ENCODE data around the gene ACSS1.

GRCh38 chr20:25011831-25012241 is 46.1 kb downstream of the ACSS1 start:
- TF ChIP-seq, protein P1, sequence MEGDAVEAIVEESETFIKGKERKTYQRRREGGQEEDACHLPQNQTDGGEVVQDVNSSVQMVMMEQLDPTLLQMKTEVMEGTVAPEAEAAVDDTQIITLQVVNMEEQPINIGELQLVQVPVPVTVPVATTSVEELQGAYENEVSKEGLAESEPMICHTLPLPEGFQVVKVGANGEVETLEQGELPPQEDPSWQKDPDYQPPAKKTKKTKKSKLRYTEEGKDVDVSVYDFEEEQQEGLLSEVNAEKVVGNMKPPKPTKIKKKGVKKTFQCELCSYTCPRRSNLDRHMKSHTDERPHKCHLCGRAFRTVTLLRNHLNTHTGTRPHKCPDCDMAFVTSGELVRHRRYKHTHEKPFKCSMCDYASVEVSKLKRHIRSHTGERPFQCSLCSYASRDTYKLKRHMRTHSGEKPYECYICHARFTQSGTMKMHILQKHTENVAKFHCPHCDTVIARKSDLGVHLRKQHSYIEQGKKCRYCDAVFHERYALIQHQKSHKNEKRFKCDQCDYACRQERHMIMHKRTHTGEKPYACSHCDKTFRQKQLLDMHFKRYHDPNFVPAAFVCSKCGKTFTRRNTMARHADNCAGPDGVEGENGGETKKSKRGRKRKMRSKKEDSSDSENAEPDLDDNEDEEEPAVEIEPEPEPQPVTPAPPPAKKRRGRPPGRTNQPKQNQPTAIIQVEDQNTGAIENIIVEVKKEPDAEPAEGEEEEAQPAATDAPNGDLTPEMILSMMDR (IDR thresholded peaks at IDR 0.05), result no peak
- TF ChIP-seq ZNF121 (CRISPR knock-in tag; IDR thresholded peaks at IDR 0.05) (no peak), E2F5 (CRISPR knock-in tag; IDR thresholded peaks at IDR 0.05) (no peak), NFYB (CRISPR knock-in tag; conservative IDR thresholded peaks at IDR 0.05; ENCODE audit: low read depth) (no peak), KAT7 (CRISPR knock-in tag; IDR thresholded peaks at IDR 0.05; ENCODE audit: borderline replicate concordance) (no peak), PREB (CRISPR knock-in tag; IDR thresholded peaks at IDR 0.05; ENCODE audit: borderline replicate concordance) (no peak), ZNF423 (CRISPR knock-in tag; IDR thresholded peaks at IDR 0.05) (no peak), SP1 (CRISPR knock-in tag; conservative IDR thresholded peaks at IDR 0.05) (no peak)
- TF ChIP-seq, protein P2, sequence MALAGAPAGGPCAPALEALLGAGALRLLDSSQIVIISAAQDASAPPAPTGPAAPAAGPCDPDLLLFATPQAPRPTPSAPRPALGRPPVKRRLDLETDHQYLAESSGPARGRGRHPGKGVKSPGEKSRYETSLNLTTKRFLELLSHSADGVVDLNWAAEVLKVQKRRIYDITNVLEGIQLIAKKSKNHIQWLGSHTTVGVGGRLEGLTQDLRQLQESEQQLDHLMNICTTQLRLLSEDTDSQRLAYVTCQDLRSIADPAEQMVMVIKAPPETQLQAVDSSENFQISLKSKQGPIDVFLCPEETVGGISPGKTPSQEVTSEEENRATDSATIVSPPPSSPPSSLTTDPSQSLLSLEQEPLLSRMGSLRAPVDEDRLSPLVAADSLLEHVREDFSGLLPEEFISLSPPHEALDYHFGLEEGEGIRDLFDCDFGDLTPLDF (CRISPR knock-in tag; IDR thresholded peaks at IDR 0.05), result no peak
- TF ChIP-seq, protein P3, sequence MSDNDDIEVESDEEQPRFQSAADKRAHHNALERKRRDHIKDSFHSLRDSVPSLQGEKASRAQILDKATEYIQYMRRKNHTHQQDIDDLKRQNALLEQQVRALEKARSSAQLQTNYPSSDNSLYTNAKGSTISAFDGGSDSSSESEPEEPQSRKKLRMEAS (CRISPR knock-in tag; IDR thresholded peaks at IDR 0.05), result no peak
- TF ChIP-seq, protein P4, sequence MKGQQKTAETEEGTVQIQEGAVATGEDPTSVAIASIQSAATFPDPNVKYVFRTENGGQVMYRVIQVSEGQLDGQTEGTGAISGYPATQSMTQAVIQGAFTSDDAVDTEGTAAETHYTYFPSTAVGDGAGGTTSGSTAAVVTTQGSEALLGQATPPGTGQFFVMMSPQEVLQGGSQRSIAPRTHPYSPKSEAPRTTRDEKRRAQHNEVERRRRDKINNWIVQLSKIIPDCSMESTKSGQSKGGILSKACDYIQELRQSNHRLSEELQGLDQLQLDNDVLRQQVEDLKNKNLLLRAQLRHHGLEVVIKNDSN (CRISPR knock-in tag; IDR thresholded peaks at IDR 0.05), result no peak

Data from WTC11 (cell line).